ENCODE data around the gene SULF2. TPM values are rescaled to one million over a fixed set of nuclear protein-coding genes. Genes with fewer than 3 reads are reported as not detected.

The SULF2 gene
- total and polyA plus RNA-seq, 2 of the 13 experiments (the other 11 are each of a cell fraction or from before 2014, with no cell fraction given) = 7.2 to 50.9 TPM

DNA sequence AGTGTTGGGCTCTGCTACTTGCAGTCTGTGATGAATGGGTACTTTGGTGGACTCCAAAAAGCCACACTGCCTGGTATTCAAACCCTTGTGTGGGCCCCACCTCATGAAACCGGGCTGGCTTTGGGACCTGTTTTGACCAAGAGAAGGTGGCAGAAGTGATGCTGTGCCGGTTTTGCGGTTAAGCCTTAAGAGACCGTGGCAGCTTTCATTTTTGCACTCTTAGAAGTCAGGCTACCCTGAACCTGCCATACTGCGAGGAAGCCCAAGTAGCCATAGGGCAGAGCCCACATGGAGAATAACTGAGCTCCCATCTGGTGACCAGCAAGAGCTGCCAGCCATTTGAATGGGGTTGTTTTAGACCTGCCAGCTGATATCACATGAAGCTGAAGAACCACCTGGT is 10.2 kb downstream of the SULF2 start:
- Histone ChIP-seq H3K9me3 (ENCODE audit: low read length) (no peaks in the 10 kb centered on the region), H3K9ac (ENCODE audit: insufficient read depth, low read depth, low read length) (no peak overlapping the region), H3K27me3 (ENCODE audit: control insufficient read depth in 1 of 2, insufficient read depth in 2 of 2, low read length in 2 of 2) (no peaks in the 10 kb centered on the region), H3K4me1 (ENCODE audit: insufficient read depth, low read length) (peaks cover 13% of the 10 kb centered on the region), H2AFZ (ENCODE audit: low read length) (no peak overlapping the region), H3K27ac (ENCODE audit: extremely low read length, insufficient read depth, low read length) (no peak overlapping the region), H3K36me3 (replicated peaks in 1 of 2; ENCODE audit: control insufficient read depth in 1 of 2, insufficient read depth in 2 of 2, low read length in 2 of 2) (no peaks in the 10 kb centered on the region; a peak in 1 of 5 replicates), H3K4me3 (replicated peaks in 1 of 3; ENCODE audit: insufficient read depth in 1 of 3, low read depth in 2 of 3, low read length in 3 of 3) (no peak overlapping the region), H3K4me2 (ENCODE audit: low read depth, low read length) (no peak overlapping the region), H4K20me1 (ENCODE audit: insufficient read depth, low read length) (no peaks in the 10 kb centered on the region), H3K79me2 (ENCODE audit: insufficient read depth, low read length) (no peaks in the 10 kb centered on the region)
- DNase-seq (ENCODE audit: low spot score) (no peak), ATAC-seq (no peak), FAIRE-seq (no peak)
- in situ Hi-C loops (cut with HindIII; ENCODE audit: extremely low pct_ligation_motif_present, low pct_unique_long_range_greater_than_20kb) = no loop called here
- WGBS (ENCODE audit: low lambda C conversion rate) = 83% methylated on average over 5 of the region's 5 CpGs
- TF ChIP-seq ZFP36L1 (CRISPR knock-in tag; IDR thresholded peaks at IDR 0.05) (no peak), TCF7L2 (IDR thresholded peaks at IDR 0.05; ENCODE audit: low read depth, low read length) (no peak), HHEX (CRISPR knock-in tag; IDR thresholded peaks at IDR 0.05) (no peak), ZFP36L2 (CRISPR knock-in tag; IDR thresholded peaks at IDR 0.05) (no peak), ZNF782 (CRISPR knock-in tag; IDR thresholded peaks at IDR 0.05; ENCODE audit: borderline replicate concordance) (no peak), SP4 (CRISPR knock-in tag; IDR thresholded peaks at IDR 0.05) (no peak), KLF9 (CRISPR knock-in tag; IDR thresholded peaks at IDR 0.05; ENCODE audit: low read depth) (no peak)
- ChIA-PET CTCF (ENCODE audit: low intra/inter-chr PET ratio, low total read pairs) (no interaction called here), POLR2A (no interaction called here)
- intact Hi-C loops (cut with micrococcal nuclease; ENCODE audit: unreplicated experiment) = no loop called here
- no TSS peak for BruUV-seq (replicated peaks)

- H3K4me3 ChIP-seq (replicated peaks in 1 of 3; ENCODE audit: insufficient read depth in 1 of 3, low read depth in 2 of 3, low read length in 3 of 3) = no peak overlapping the region
- no peaks in the 10 kb centered on the region for H3K79me2 ChIP-seq (ENCODE audit: insufficient read depth, low read length)
- ChIA-PET POLR2A (no interaction called here), CTCF (ENCODE audit: low intra/inter-chr PET ratio, low total read pairs) (no interaction called here)
- ATAC-seq (no peak), DNase-seq (ENCODE audit: low spot score) (no peak), FAIRE-seq (no peak)
- no peaks in the 10 kb centered on the region for H4K20me1 ChIP-seq (ENCODE audit: insufficient read depth, low read length)
- BruUV-seq (replicated peaks) = no TSS peak
- no peaks in the 10 kb centered on the region for H3K9me3 ChIP-seq (ENCODE audit: low read length)
- in situ Hi-C loops (cut with HindIII; ENCODE audit: extremely low pct_ligation_motif_present, low pct_unique_long_range_greater_than_20kb) (no loop called here), intact Hi-C loops (cut with micrococcal nuclease; ENCODE audit: unreplicated experiment) (no loop called here)
- H3K9ac ChIP-seq (ENCODE audit: insufficient read depth, low read depth, low read length) = no peak overlapping the region
- WGBS (ENCODE audit: low lambda C conversion rate) = 88% methylated on average over 14 of the region's 14 CpGs
- no peaks in the 10 kb centered on the region for H3K27me3 ChIP-seq (ENCODE audit: control insufficient read depth in 1 of 2, insufficient read depth in 2 of 2, low read length in 2 of 2)
- no peak overlapping the region for H3K4me2 ChIP-seq (ENCODE audit: low read depth, low read length)
- no peaks in the 10 kb centered on the region; a peak in 1 of 5 replicates for H3K36me3 ChIP-seq (replicated peaks in 1 of 2; ENCODE audit: control insufficient read depth in 1 of 2, insufficient read depth in 2 of 2, low read length in 2 of 2)
- no peak overlapping the region for H2AFZ ChIP-seq (ENCODE audit: low read length)
- no peak overlapping the region for H3K27ac ChIP-seq (ENCODE audit: extremely low read length, insufficient read depth, low read length)
- peaks cover 13% of the 10 kb centered on the region for H3K4me1 ChIP-seq (ENCODE audit: insufficient read depth, low read length)
- TF ChIP-seq, protein P1, sequence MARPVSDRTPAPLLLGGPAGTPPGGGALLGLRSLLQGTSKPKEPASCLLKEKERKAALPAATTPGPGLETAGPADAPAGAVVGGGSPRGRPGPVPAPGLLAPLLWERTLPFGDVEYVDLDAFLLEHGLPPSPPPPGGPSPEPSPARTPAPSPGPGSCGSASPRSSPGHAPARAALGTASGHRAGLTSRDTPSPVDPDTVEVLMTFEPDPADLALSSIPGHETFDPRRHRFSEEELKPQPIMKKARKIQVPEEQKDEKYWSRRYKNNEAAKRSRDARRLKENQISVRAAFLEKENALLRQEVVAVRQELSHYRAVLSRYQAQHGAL (CRISPR knock-in tag; IDR thresholded peaks at IDR 0.05; ENCODE audit: not compliant biosample characterization) = no peak
- TF ChIP-seq MLXIP (CRISPR knock-in tag; IDR thresholded peaks at IDR 0.05; ENCODE audit: borderline replicate concordance) = no peak
- no peak for TF ChIP-seq ZFP90 (CRISPR knock-in tag; IDR thresholded peaks at IDR 0.05; ENCODE audit: borderline replicate concordance)
- TF ChIP-seq ZNF160 (CRISPR knock-in tag; IDR thresholded peaks at IDR 0.05) = no peak
- TF ChIP-seq SMYD3 (CRISPR knock-in tag; IDR thresholded peaks at IDR 0.05) = no peak
- TF ChIP-seq NR2F1 (CRISPR knock-in tag; IDR thresholded peaks at IDR 0.05) = no peak
- TF ChIP-seq ATRX (CRISPR knock-in tag; IDR thresholded peaks at IDR 0.05; ENCODE audit: borderline replicate concordance) = no peak
These were observed 11.0 kb downstream of the SULF2 start for GRCh38 chr20:47774131-47774777.

Measured in HepG2 (cell line).